Right ventricle myocardium inferior (tissue), 1 donor: ENCODE results near the gene TBCE. TPM values are rescaled to one million over a fixed set of nuclear protein-coding genes. Genes with fewer than 3 reads are reported as not detected.
"Not testable (repeated sequence)": the region's sequence is repeated elsewhere in the genome, so short reads cannot be mapped to it uniquely, and the experiment has no call there.

Experiments
- ATAC-seq: fragments of 200-7000 bp; cut with Tn5 transposase; one replicate; pipeline ENCODE4 v1.9.1; 2020; ENCODE audit warnings: mild to moderate bottlenecking, moderate library complexity
- DNase-seq: peaks from one replicate; pipeline ENCODE4 v3.0.0; 2021; ENCODE audit errors: missing footprints
- intact Hi-C: fragments of 100-400 bp; cut with DNase I; formaldehyde crosslinking; loops from one replicate; pipeline ENCODE4 v1.11.0; 2022
- total RNA-seq: library from RNA; stranded (reverse); fragmentation: NEBNext Ultra II Directional; extraction: Animal tissue kit (Norgen Biotek cat#: 25700); gene quantifications from one replicate; pipeline ENCODE4 v1.2.1, GENCODE V29; 2021
- donor health status: DM: no; HTN: yes; CAD: no; lungs with severe emphysema.

The TBCE gene
- total RNA-seq, 1 donor from 2014 or later: 22.8 TPM

DNA sequence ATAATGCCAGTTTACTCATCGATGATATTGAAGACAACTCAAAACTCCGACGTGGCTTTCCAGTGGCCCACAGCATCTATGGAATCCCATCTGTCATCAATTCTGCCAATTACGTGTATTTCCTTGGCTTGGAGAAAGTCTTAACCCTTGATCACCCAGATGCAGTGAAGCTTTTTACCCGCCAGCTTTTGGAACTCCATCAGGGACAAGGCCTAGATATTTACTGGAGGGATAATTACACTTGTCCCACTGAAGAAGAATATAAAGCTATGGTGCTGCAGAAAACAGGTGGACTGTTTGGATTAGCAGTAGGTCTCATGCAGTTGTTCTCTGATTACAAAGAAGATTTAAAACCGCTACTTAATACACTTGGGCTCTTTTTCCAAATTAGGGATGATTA, 25.2 kb upstream of the TBCE start:
- intact Hi-C loops: no loop called here
- ATAC-seq (no peak), DNase-seq (no peak)

GRCh38 chr1:235342471-235342870, 24.8 kb upstream of the TBCE start:
- intact Hi-C loops: no loop called here
- ATAC-seq (no peak), DNase-seq (no peak)

DNA sequence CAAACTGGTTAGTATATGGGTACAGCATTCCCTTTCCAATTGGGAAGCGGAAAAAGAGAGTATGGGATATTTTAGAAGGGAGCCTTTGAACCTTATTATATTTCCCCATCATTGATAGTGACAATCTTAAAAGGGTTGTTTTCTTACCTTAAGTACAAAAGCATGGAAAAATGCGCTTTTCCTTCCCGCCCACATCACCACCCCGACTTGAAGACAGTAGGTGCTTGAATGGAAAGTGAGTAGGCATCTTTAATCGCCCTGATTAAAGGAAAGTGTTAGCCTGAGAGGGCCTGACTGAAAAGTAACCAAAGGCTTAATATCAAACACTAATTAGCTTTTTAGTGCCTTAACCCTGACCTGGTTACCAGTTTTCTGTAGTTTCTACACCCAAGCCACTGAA, 23.5 kb upstream of the TBCE start:
- intact Hi-C loops: no loop called here
- no peak for ATAC-seq

GRCh38 chr1:235351441-235351840, 15.8 kb upstream of the TBCE start:
- ATAC-seq: no peak
- no peak for DNase-seq
- intact Hi-C loops: no loop called here

More for the DNA sequence above, 23.5 kb upstream of the TBCE start:
- no peak for DNase-seq

- no peak for DNase-seq
- intact Hi-C loops: no loop called here
- ATAC-seq: no peak
These were observed 15.3 kb upstream of the TBCE start for GRCh38 chr1:235351898-235352297.

DNA sequence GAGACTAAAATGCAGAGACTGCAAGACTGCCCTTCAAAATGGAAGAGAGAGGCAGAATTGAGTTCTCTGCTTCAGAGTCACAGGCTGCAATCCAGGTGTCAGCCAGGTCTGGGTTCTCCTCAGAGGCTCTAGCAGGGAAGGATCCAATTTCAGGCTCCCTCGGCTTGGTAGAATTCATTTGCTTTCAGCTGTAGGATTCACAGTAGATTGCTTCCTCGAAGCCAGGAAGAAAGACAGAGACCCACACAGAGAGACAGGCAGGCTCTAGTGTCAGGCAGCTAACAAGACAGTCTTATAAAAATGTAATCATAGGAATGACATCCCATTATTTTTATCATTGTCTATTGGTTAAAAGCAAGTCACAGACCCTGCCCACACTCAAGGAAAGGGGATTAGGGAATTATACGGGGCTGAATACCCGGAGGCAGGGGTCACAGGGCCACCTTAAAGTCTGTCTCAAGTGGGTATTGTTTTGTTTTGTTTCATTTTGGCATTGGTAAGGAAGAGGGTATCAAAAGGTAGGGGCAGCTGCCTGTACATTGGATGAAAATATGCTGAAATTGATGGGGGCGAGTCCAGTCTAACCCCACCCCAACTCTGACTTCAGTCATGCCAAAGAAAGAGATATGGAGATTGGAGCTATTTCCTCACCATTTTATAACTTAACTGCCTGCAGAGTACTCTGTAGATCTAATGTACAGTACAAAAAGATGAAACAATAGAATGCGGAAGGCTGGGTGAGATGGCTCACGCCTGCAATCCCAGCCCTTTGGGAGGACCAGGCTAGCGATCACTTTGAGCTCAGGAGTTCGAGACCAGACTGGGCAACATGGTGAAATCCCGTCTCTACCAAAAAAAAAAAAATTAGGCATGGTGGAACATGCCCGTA, 9.5 kb upstream of the TBCE start:
- DNase-seq (no peak), ATAC-seq (no peak)
- intact Hi-C loops: no loop called here

GRCh38 chr1:235358899-235359298, 8.3 kb upstream of the TBCE start:
- DNase-seq: no peak
- no peak for ATAC-seq
- intact Hi-C loops: no loop called here

GRCh38 chr1:235364189-235364588, 3.0 kb upstream of the TBCE start:
- ATAC-seq, DNase-seq, intact Hi-C loops: not testable (repeated sequence)

DNA sequence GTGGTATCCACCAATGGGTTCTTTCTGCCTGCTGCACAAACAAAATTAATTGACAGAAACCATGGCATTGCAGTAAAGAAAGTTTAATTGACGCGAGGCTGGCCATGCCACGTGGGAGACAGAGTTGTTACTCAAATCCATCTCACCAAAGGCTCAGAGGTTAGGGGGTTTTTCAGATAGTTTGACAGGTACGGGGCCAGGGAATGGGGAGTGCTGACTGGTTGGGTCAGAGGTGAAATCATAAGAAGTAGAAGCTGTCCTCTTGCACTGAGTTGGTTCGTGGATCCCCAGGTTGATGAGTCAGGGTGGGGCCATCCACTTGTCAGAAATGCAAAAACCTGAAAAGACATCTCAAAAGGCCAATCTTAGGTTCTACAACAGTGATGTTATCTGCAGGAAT, 941 bp upstream of the TBCE start:
- DNase-seq (no peak), ATAC-seq (no peak)
- intact Hi-C loops: no loop called here

- DNase-seq (no peak), ATAC-seq (no peak)
- intact Hi-C loops: no loop called here
These were observed 1.2 kb downstream of the TBCE start for GRCh38 chr1:235368428-235368827.

DNA sequence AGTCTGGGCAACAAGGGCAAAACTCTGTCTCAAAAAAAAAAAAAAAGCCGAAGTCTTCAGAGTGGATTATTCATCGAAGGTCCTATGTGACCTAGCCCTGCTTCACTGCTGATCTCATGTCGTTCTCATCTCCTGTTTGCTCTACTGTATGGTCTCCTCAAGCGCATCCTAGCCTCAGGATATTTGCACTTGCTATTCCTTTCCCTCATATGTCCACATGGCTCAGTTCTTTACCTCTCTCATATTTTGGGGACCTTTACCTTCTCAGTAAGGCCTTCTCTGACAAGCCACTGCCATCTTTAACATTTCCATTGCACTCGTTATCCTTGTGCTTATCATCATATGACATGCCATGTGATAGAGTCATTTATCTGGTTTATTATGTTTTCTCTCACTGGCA, 2.6 kb downstream of the TBCE start:
- DNase-seq (no peak), ATAC-seq (no peak)
- intact Hi-C loops: no loop called here

- intact Hi-C loops: no loop called here
- ATAC-seq (no peak), DNase-seq (no peak)
These were observed 8.8 kb downstream of the TBCE start for GRCh38 chr1:235375919-235376605.

DNA sequence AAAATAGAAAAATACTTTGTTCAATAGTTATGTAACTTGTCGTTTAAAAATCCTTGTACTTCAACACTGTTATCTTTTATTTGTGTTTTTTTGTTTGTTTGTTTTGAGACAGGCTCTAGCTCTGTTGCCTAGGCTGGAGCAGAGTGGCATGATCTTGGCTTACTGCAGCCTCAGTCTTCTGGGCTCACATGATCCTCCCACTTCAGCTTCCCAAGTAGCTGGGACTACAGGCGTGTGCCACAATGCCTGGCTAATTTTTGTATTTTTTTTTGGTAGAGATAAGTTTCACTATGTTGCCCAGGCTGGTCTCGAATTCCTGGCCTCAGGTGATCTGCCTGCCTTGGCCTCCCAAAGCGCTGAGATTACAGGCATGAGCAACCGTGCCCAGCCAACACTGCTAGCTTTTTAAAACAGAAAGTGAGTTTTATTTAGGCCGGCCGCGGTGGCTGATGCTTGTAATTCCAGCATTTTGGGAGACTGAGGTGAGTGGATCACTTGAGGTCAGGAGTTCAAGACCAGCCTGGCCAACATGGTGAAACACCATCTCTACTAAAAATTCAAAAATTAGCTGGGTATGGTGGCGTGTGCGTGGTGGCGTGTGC, 11.0 kb downstream of the TBCE start:
- peak; percentile 28 for ATAC-seq
- intact Hi-C loops, DNase-seq: not testable (repeated sequence)

DNA sequence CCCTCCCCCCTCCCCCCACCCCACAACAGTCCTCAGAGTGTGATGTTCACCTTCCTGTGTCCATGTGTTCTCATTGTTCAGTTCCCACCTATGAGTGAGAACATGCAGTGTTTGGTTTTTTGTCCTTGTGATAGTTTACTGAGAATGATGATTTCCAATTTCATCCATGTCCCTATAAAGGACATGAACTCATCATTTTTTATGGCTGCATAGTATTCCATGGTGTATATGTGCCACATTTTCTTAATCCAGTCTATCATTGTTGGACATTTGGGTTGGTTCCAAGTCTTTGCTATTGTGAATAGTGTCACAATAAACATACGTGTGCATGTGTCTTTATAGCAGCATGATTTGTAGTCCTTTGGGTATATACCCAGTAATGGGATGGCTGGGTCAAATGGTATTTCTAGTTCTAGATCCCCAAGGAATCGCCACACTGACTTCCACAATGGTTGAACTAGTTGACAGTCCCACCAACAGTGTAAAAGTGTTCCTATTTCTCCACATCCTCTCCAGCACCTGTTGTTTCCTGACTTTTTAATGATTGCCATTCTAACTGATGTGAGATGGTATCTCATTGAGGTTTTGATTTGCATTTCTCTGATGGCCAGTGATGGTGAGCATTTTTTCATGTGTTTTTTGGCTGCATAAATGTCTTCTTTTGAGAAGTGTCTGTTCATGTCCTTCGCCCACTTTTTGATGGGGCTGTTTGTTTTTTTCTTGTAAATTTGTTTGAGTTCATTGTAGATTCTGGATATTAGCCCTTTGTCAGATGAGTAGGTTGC, 14.9 kb downstream of the TBCE start:
- ATAC-seq, DNase-seq, intact Hi-C loops: not testable (repeated sequence)

- intact Hi-C loops, ATAC-seq, DNase-seq: not testable (repeated sequence)
These were observed 18.4 kb downstream of the TBCE start for GRCh38 chr1:235385633-235386032.

- DNase-seq (no peak), ATAC-seq (no peak)
These were observed 24.6 kb downstream of the TBCE start for GRCh38 chr1:235391874-235392273.

DNA sequence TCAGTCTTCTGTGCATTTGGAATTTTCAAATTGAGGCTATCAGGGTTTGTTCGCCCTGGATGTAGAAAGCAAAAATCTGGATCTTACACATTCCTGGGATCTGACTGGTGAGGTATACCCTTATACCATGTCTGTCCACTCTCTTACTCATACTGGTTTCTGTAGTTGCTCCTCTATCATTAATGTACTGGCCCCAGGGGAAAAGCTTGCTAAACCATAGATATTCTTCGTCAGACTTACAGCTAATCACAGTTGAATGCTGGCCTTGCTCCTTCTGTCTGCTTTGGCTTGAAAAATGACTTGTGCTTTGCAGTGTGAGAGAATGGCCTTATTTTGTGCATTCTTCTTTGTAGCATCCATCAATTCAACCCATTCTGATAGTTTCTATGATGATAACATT, 30.5 kb downstream of the TBCE start:
- intact Hi-C loops: no loop called here
- ATAC-seq (no peak), DNase-seq (no peak)

More at GRCh38 chr1:235391874-235392273, 24.6 kb downstream of the TBCE start:
- intact Hi-C loops: no loop called here

DNA sequence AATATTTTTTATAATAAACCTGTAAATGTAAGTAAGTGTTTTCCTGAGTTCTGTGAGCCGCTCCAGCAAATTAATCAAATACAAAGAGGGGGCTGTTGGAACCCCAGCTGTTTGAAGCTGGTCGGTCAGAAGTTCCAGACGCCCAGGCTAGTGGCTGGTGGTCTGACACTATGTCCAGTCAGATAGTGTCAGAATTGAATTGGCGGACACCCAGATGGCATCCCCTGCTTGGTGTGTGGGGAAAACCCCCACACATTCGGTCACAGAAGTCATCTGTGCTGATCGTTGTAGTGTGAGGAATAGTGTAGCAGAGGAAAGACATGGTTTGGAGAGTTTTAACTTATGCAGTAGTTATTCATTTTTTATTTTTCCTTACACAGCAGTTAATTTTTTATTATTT, 32.4 kb downstream of the TBCE start:
- intact Hi-C loops: no loop called here
- ATAC-seq: no peak
- no peak for DNase-seq

GRCh38 chr1:235401251-235401650, 34.0 kb downstream of the TBCE start:
- ATAC-seq (no peak), DNase-seq (no peak)
- intact Hi-C loops: no loop called here
